Kidney (tissue), 14 donors: ENCODE measurements around the gene C10orf90. TPM values are rescaled to one million over a fixed set of nuclear protein-coding genes. Genes with fewer than 3 reads are reported as not detected.

Experiments
- DNase-seq, 5 donors: peaks; one replicate each; pipeline ENCODE4 v3.0.0-alpha.2; 2013 to 2020
- FAIRE-seq: peaks from 2 replicates; lab custom pipeline; 2012; peaks lifted over from hg19 to GRCh38; lab: Jason Lieb, UNC
- H3K27ac ChIP-seq, 2 donors: one replicate each; pipeline ENCODE4 v1.7.0; 2013; ENCODE audit warnings: low read depth in 2 of 2, low read length in 2 of 2, inconsistent platforms in 1 of 2
- H3K27me3 ChIP-seq: one replicate; pipeline ENCODE4 v1.7.1; 2013; ENCODE audit warnings: low read length, inconsistent platforms; ENCODE audit not compliant: control insufficient read depth, insufficient read depth
- H3K36me3 ChIP-seq, 3 donors: one replicate each; pipeline versions ENCODE4 v1.7.0 to v1.7.1; 2013; ENCODE audit warnings: low read length in 3 of 3, control low read depth in 1 of 3, inconsistent platforms in 1 of 3; ENCODE audit not compliant: insufficient read depth in 3 of 3, control insufficient read depth in 2 of 3
- H3K4me1 ChIP-seq, 3 donors: one replicate each; pipeline versions ENCODE4 v1.7.0 to v1.7.1; 2013; ENCODE audit warnings: low read length in 3 of 3, inconsistent platforms in 1 of 3, low read depth in 1 of 3; ENCODE audit not compliant: control insufficient read depth in 2 of 3, insufficient read depth in 2 of 3
- H3K4me3 ChIP-seq, 3 donors: one replicate each; pipeline versions ENCODE4 v1.7.0 to v1.8.1; 2013; ENCODE audit warnings: low read length in 3 of 3, control low read depth in 1 of 3, inconsistent platforms in 1 of 3
- H3K9ac ChIP-seq, 3 donors: one replicate each; pipeline versions ENCODE4 v1.7.0 to v1.7.1; 2013; ENCODE audit warnings: low read length in 3 of 3, control low read depth in 1 of 3, inconsistent platforms in 1 of 3
- H3K9me3 ChIP-seq, 3 donors: one replicate each; pipeline versions ENCODE4 v1.7.0 to v1.7.1; 2013; ENCODE audit warnings: low read length in 3 of 3, control low read depth in 1 of 3, inconsistent platforms in 1 of 3; ENCODE audit not compliant: control insufficient read depth in 2 of 3, insufficient read depth in 1 of 3
- intact Hi-C: fragments of 100-400 bp; cut with DNase I; formaldehyde crosslinking; loops from one replicate; pipeline ENCODE4 v1.11.1; 2022
- polyA plus RNA-seq: library from polyadenylated mRNA; stranded (reverse); fragments of 350-450 nt; fragmentation: Illumina TruSeq; extraction: RNeasy Lipid Tissue Mini Kit (QIAGEN cat#74804); gene quantifications from one replicate; pipeline ENCODE4 v1.2.3, GENCODE V29; 2014; ENCODE audit warnings: low read depth, low replicate concordance; ENCODE audit not compliant: insufficient read depth
- total RNA-seq: library from RNA; stranded (reverse); fragmentation: NEBNext Ultra II Directional; extraction: Animal tissue kit (Norgen Biotek cat#: 25700); gene quantifications from one replicate; pipeline ENCODE4 v1.2.1, GENCODE V29; 2021
- TF ChIP-seq, protein P1 (sequence below): IDR thresholded peaks from 3 replicates; pipeline ENCODE4 v1.5.1; 2012; ENCODE audit warnings: mild to moderate bottlenecking, moderate library complexity, borderline replicate concordance; ENCODE audit not compliant: insufficient read depth; ENCODE audit errors: extremely low read depth
- donor health status: control.
- donor health status: control.
- donor health status: control.
- donor health status: control.
- donor health status: control.
- donor health status: DM: yes; HTN: yes; CAD: no.
- donor health status: Normal renal cell carcinoma (clear cell type).

Gene C10orf90
- total and polyA plus RNA-seq, 2 donors from 2014 or later, result 0.30 TPM; not detected in 1

DNA sequence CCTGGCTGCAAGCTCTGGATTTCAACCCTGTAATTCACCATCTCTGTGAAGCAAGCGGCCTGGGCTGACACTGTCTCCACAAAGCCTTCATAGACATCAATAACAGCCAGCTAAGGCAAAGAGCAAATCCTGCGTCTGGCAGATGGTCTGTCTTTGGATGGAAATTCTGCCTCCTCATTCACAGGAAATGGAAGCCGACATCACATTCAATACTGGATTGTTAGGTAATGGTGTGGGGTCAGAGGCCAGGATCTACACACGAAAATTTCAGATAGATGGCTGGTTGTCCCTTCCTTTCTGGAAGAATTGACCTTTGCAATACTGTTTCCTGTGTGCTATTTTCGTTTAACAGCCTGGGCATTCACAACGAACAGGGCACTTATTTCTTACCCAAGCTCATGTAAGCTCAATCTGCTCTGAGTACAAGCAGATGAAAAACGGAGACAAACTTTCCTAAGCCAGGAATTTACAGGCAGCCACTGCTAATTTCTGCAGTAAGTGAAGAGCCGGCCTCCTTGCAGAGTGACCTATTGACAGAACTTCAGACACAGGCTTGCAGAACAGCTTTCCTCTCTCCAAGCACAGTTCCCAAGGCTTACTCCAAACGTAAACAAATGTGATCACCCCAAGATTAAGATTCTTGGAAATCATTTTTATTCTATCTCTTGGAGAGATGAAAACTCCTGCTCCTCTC is 279.2 kb downstream of the C10orf90 start:
- no peak overlapping the region for H3K4me3 ChIP-seq
- no peaks in the 10 kb centered on the region for H3K27me3 ChIP-seq
- peaks cover 0 to 2% (median 0%) of the 10 kb centered on the region in 3 donors for H3K4me1 ChIP-seq
- H3K9me3 ChIP-seq, result no peaks in the 10 kb centered on the region
- peak in 1 of 5 donors; percentile 61 for DNase-seq
- no peaks in the 10 kb centered on the region for H3K36me3 ChIP-seq
- H3K9ac ChIP-seq, result no peak overlapping the region
- intact Hi-C loops, result no loop called here
- TF ChIP-seq, protein P1, sequence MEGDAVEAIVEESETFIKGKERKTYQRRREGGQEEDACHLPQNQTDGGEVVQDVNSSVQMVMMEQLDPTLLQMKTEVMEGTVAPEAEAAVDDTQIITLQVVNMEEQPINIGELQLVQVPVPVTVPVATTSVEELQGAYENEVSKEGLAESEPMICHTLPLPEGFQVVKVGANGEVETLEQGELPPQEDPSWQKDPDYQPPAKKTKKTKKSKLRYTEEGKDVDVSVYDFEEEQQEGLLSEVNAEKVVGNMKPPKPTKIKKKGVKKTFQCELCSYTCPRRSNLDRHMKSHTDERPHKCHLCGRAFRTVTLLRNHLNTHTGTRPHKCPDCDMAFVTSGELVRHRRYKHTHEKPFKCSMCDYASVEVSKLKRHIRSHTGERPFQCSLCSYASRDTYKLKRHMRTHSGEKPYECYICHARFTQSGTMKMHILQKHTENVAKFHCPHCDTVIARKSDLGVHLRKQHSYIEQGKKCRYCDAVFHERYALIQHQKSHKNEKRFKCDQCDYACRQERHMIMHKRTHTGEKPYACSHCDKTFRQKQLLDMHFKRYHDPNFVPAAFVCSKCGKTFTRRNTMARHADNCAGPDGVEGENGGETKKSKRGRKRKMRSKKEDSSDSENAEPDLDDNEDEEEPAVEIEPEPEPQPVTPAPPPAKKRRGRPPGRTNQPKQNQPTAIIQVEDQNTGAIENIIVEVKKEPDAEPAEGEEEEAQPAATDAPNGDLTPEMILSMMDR, result no peak
- H3K27ac ChIP-seq, result no peak overlapping the region
- no peak for FAIRE-seq

DNA sequence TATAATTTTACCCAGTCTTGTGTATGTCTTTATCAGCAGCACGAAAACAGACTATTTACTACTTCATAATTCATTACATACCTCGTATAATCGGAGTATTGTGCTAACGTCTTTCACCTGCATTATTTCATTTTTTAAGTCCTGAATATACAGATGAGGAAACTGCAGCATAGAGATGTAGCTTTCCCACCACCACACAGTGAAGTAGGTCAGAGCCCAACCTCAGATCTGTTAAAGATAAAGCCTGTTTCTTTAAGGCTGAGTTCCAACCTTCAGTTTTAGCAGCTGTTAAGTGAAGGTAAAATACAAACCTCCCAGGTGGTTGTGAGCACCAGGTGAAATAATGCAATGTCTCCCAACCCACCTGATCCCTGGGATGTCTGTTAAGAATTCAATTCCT is 280.2 kb downstream of the C10orf90 start:
- DNase-seq, result no peak
- Histone ChIP-seq H3K9ac (no peak overlapping the region), H3K4me3 (no peak overlapping the region), H3K4me1 (peaks cover 0 to 2% (median 0%) of the 10 kb centered on the region in 3 donors), H3K36me3 (no peaks in the 10 kb centered on the region), H3K27ac (no peak overlapping the region), H3K9me3 (no peaks in the 10 kb centered on the region), H3K27me3 (no peaks in the 10 kb centered on the region)
- intact Hi-C loops, result no loop called here
- FAIRE-seq, result no peak
- TF ChIP-seq, protein P1, result no peak

DNA sequence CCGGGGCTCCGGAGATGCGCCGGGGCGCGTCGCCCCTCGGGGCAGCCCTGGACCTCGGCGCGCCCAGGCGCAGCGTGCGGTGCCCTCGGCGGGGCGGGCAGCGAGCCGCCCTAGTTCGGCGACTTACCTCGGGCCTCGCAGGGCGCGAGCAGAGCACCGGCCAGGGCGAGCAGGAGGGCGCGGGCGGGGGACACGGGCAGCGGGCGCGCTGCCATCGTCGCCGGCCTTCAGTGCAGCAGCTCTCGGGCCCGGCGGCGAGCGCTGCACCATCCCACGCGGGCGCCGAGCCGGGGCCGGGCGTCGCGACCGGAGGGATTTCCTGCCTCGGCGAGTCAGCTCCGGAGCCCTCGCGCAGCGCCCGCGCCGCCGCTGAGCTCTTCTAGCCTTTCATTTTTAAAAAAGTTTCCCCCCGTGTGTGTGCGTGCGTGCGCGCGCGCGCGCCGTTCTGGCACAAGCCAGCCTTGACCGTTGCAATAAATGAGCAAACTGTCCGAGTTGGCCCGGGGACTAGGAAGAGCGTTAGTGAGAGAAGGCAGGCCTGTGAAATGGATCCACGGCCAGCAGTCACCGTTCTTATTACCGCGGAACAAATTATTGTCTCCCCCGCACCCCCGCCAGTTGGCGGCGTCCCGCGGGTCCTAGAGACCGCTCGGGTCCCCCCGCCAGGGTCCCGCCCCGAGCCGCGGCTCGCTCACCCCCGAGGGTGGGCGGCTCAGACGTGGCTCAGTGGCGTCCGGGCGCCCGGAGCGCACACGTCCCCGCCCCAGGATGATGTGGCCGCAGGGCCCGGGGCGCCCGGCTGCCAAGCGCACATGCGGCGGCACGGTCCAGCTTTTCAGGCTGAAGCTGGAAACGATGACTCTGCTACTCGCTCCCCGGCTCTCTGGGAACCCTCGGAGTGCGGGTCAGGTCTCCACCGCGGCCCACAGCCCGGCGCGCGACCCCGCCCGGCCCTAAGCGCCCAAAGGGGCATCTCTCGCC is 282.3 kb downstream of the C10orf90 start, which contains the start of gene ADAM12:
ADAM12 (minus strand) TSS at position 547 of the 981 bp plus-strand sequence; CDS start at position 215, 332 bp downstream.
- no peak within 1 kb of the TSS for H3K27ac ChIP-seq
- intact Hi-C loops, result loop anchor here (10.0 kb wide), 1 partner anchor 403 kb away; no protein-coding TSS in a partner anchor
- no peaks in the 10 kb centered on the region for H3K36me3 ChIP-seq
- peak within 1 kb of the TSS; percentile 46 to 75 (median 56) for H3K4me3 ChIP-seq
- TF ChIP-seq, protein P1, result no peak
- DNase-seq (peak; percentile 44 to 83 (median 53)), FAIRE-seq (no peak)
- H3K4me1 ChIP-seq, result peaks cover 0 to 2% (median 0%) of the 10 kb centered on the region in 3 donors
- H3K9me3 ChIP-seq, result peaks cover 0 to 6% (median 0%) of the 10 kb centered on the region in 3 donors
- peak within 1 kb of the TSS in 1 of 3 donors; percentile 50 for H3K9ac ChIP-seq
- H3K27me3 ChIP-seq, result no peaks in the 10 kb centered on the region
